Measurements from ENCODE around the gene PAXIP1.

PAXIP1 gene

DNA sequence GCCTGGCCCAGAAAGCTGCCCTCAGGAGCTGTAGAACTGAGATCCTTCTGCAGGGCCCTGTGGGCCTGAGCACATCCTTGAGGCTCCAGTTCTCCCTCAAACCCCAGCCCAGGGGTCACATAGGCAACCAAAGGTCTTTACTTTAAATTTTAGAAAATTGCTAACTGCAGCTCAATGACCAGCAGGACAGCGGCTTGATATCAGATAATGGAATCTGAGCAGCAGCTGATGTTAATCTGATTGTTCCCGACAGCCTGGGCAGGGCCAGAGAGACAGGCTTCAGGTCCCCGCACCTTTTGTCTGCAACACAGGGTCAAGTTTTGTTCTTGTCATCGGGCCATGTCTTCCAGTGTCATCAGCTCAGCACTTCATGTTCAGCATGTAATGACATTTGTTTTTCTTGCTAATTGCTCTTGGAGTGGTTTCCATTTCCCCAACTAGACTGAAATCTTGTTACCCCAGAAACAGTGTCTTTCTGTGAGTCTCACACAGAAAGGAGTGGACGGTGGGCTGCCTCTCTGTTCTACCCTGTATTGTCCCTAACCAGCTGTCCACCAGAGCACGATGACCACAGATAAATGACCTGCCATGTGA, 91.0 kb downstream of the PAXIP1 start:
- Histone ChIP-seq H3K4me2 (ENCODE audit: low read length) (peak overlapping the region; percentile 40), H3K27ac (peak overlapping the region; percentile 53), H2AFZ (peak overlapping the region; percentile 60), H3K27me3 (ENCODE audit: control insufficient read depth, insufficient read depth, low read length) (no peaks in the 10 kb centered on the region), H3K36me3 (ENCODE audit: control insufficient read depth, insufficient read depth, low read length) (no peaks in the 10 kb centered on the region), H3K9ac (no peak overlapping the region), H3K4me1 (peaks cover 28% of the 10 kb centered on the region), H3K4me3 (ENCODE audit: low read depth, low read length) (no peak overlapping the region), H3K79me2 (no peaks in the 10 kb centered on the region), H3K9me3 (ENCODE audit: control insufficient read depth, low read length) (no peaks in the 10 kb centered on the region)
- TF ChIP-seq, protein P1, sequence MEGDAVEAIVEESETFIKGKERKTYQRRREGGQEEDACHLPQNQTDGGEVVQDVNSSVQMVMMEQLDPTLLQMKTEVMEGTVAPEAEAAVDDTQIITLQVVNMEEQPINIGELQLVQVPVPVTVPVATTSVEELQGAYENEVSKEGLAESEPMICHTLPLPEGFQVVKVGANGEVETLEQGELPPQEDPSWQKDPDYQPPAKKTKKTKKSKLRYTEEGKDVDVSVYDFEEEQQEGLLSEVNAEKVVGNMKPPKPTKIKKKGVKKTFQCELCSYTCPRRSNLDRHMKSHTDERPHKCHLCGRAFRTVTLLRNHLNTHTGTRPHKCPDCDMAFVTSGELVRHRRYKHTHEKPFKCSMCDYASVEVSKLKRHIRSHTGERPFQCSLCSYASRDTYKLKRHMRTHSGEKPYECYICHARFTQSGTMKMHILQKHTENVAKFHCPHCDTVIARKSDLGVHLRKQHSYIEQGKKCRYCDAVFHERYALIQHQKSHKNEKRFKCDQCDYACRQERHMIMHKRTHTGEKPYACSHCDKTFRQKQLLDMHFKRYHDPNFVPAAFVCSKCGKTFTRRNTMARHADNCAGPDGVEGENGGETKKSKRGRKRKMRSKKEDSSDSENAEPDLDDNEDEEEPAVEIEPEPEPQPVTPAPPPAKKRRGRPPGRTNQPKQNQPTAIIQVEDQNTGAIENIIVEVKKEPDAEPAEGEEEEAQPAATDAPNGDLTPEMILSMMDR (IDR thresholded peaks at IDR 0.05) = no peak

DNA sequence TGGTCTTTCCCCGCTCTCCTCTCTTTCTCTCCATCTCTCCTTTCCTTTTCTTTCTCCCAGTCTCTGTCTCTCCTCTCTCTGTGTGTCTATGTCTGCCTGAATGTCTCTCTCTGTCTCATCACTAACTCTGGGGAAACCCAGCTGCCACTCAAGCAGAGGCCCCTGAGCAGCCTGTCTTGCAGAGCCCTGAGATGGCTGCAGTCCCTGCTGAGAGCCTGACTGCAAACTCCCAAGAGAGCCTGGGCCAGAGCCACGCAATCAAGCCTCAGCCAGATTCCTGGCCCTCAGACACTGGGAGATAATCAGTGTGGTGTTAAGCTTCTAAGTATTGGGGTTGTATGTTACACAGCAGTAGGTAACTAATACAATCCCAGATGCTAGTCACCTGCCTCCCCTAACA, 91.5 kb downstream of the PAXIP1 start:
- TF ChIP-seq, protein P1 (IDR thresholded peaks at IDR 0.05) = no peak

DNA sequence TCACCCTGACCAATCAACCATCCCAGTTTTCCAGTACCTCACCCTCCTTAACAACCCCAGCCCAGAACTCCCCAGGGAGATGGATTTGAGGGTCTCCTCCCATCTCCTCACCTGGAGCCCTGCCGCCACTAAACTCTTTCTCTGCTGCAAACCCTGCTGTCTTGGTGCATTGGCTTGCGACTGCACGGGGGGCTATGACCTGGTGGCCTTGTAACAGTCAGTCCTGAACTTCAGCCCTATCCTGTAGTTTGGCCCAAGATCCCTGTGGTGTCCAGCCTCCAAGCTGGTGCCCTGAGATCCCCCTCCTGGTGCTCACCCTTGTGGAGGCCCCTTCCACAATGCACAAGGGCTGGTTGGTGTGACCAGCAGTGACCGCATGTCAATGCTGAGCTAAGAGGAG, 91.9 kb downstream of the PAXIP1 start:
- Histone ChIP-seq H3K36me3 (ENCODE audit: control insufficient read depth, insufficient read depth, low read length) (no peaks in the 10 kb centered on the region), H3K4me1 (peaks cover 28% of the 10 kb centered on the region), H3K27ac (no peak overlapping the region), H3K9me3 (ENCODE audit: control insufficient read depth, low read length) (no peaks in the 10 kb centered on the region), H3K9ac (no peak overlapping the region), H3K79me2 (no peaks in the 10 kb centered on the region), H3K27me3 (ENCODE audit: control insufficient read depth, insufficient read depth, low read length) (no peaks in the 10 kb centered on the region), H2AFZ (no peak overlapping the region), H3K4me3 (ENCODE audit: low read depth, low read length) (no peak overlapping the region), H3K4me2 (ENCODE audit: low read length) (no peak overlapping the region)
- TF ChIP-seq, protein P1 (IDR thresholded peaks at IDR 0.05) = no peak

More for the DNA sequence above, 91.5 kb downstream of the PAXIP1 start:
- Histone ChIP-seq H3K9me3 (ENCODE audit: control insufficient read depth, low read length) (no peaks in the 10 kb centered on the region), H3K27me3 (ENCODE audit: control insufficient read depth, insufficient read depth, low read length) (no peaks in the 10 kb centered on the region), H3K36me3 (ENCODE audit: control insufficient read depth, insufficient read depth, low read length) (no peaks in the 10 kb centered on the region), H3K9ac (no peak overlapping the region), H3K4me1 (peaks cover 28% of the 10 kb centered on the region), H3K4me2 (ENCODE audit: low read length) (no peak overlapping the region), H2AFZ (no peak overlapping the region), H3K4me3 (ENCODE audit: low read depth, low read length) (no peak overlapping the region), H3K27ac (peak overlapping the region; percentile 53), H3K79me2 (no peaks in the 10 kb centered on the region)

DNA sequence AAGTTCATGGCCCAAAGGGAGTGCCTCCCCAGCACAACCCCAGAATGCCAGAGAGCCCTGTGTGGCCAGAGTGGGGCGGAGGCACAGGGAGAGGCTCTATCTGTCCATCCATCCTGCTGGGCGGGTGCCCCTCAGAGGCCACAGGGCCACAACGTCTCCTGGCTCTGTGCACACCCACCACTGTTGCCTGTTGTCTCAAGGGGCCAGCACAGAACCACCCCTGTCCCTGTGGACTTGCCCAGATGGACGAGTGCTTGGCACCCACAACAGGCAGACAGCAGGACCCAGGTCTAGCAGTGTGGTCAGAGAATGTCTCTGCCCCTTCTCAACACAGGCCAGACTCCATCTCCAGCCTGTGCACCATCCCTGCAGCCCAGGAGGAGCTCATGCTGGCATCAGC, 92.8 kb downstream of the PAXIP1 start:
- H3K9me3 ChIP-seq (ENCODE audit: control insufficient read depth, low read length) = no peaks in the 10 kb centered on the region
- H3K9ac ChIP-seq = no peak overlapping the region
- peaks cover 28% of the 10 kb centered on the region for H3K4me1 ChIP-seq
- H3K36me3 ChIP-seq (ENCODE audit: control insufficient read depth, insufficient read depth, low read length) = no peaks in the 10 kb centered on the region
- H3K4me2 ChIP-seq (ENCODE audit: low read length) = no peak overlapping the region
- no peak overlapping the region for H3K4me3 ChIP-seq (ENCODE audit: low read depth, low read length)
- H2AFZ ChIP-seq = no peak overlapping the region
- TF ChIP-seq, protein P1 (IDR thresholded peaks at IDR 0.05) = no peak
- no peaks in the 10 kb centered on the region for H3K79me2 ChIP-seq
- H3K27ac ChIP-seq = no peak overlapping the region
- H3K27me3 ChIP-seq (ENCODE audit: control insufficient read depth, insufficient read depth, low read length) = no peaks in the 10 kb centered on the region
